PC-3 (cell line): ENCODE data around the gene SLC5A10. TPM values are rescaled to one million over a fixed set of nuclear protein-coding genes. Genes with fewer than 3 reads are reported as not detected.

Experiments
- ATAC-seq: fragments of 200-7000 bp; cut with Tn5 transposase; 2 replicates; pipeline ENCODE4 v1.9.1; 2020; ENCODE audit warnings: mild to moderate bottlenecking, moderate library complexity
- BruUV-seq: library from RNA; stranded (reverse); fragments of 400-500 nt; replicated peaks from 2 replicates; lab custom pipeline; 2021; lab: Mats Ljungman, UMichigan
- CTCF ChIA-PET: fragments of 300-600 bp; sonication (Branson Sonifier 250); formaldehyde crosslinking; loops from one replicate; lab custom pipeline; 2022; ENCODE audit warnings: antibody characterized with exemption; lab: Charles Lee
- POLR2A ChIA-PET: fragments of 300-600 bp; sonication (Branson Sonifier 250); formaldehyde crosslinking; loops from one replicate; lab custom pipeline; 2022; ENCODE audit warnings: antibody characterized with exemption; ENCODE audit not compliant: unreplicated experiment; lab: Charles Lee
- DNase-seq: peaks from one replicate; pipeline ENCODE4 v3.0.0-alpha.2; 2015
- H2AFZ ChIP-seq: fragments of 300-600 bp; sonication (generic); 2 replicates; pipeline ENCODE4 v1.6.0; 2016; ENCODE audit warnings: antibody characterized with exemption, low read length
- H3F3A ChIP-seq: fragments of 300-600 bp; sonication (generic); one replicate; pipeline ENCODE4 v1.6.0; 2017; ENCODE audit warnings: antibody characterized with exemption, low read length, control low read depth, mild to moderate bottlenecking; ENCODE audit not compliant: unreplicated experiment
- H3K27ac ChIP-seq: fragments of 300-600 bp; sonication (generic); 2 replicates; pipeline ENCODE4 v1.5.1; 2016; ENCODE audit warnings: mild to moderate bottlenecking, low read length
- H3K27me3 ChIP-seq: fragments of 300-600 bp; sonication (generic); 2 replicates; pipeline ENCODE4 v1.6.1; 2016; ENCODE audit warnings: low read length, mixed read lengths
- H3K36me3 ChIP-seq: fragments of 300-600 bp; sonication (generic); 2 replicates; pipeline ENCODE4 v1.6.1; 2016; ENCODE audit warnings: low read depth, mixed run types, low read length, mixed read lengths
- H3K4me1 ChIP-seq: fragments of 300-600 bp; sonication (generic); 2 replicates; pipeline ENCODE4 v1.5.1; 2016; ENCODE audit warnings: low read length; ENCODE audit not compliant: insufficient read depth
- H3K4me2 ChIP-seq: fragments of 300-600 bp; sonication (generic); 2 replicates; pipeline ENCODE4 v1.6.0; 2016; ENCODE audit warnings: low read length
- H3K4me3 ChIP-seq: fragments of 300-600 bp; sonication (generic); 2 replicates; pipeline ENCODE4 v1.5.1; 2016; ENCODE audit warnings: mild to moderate bottlenecking, low read length, mixed read lengths
- H3K79me2 ChIP-seq: fragments of 300-600 bp; sonication (generic); 2 replicates; pipeline ENCODE4 v1.6.1; 2017; ENCODE audit warnings: low read length, mixed read lengths
- H3K9ac ChIP-seq: fragments of 300-600 bp; sonication (generic); 2 replicates; pipeline ENCODE4 v1.6.0; 2016; ENCODE audit warnings: mild to moderate bottlenecking, low read length
- H3K9me2 ChIP-seq: fragments of 300-600 bp; sonication (generic); replicated peaks from 2 replicates; pipeline ENCODE4 v1.6.1; 2016; ENCODE audit warnings: mixed run types, low read length, mixed read lengths
- H3K9me3 ChIP-seq: fragments of 300-600 bp; sonication (generic); 2 replicates; pipeline ENCODE4 v1.6.1; 2016; ENCODE audit warnings: low read length, mixed read lengths
- H4K20me1 ChIP-seq: fragments of 300-600 bp; sonication (generic); 2 replicates; pipeline ENCODE4 v1.6.1; 2016; ENCODE audit warnings: low read length, mixed read lengths
- CTCF ChIP-seq: fragments of 300-600 bp; sonication (generic); conservative IDR thresholded peaks from 2 replicates; pipeline ENCODE4 v1.5.1; 2017; ENCODE audit warnings: antibody characterized with exemption, low read depth, mild to moderate bottlenecking, low read length
- EZH2 ChIP-seq: fragments of 300-600 bp; sonication (generic); IDR thresholded peaks from one replicate; pipeline ENCODE4 v1.6.1; 2017; ENCODE audit warnings: antibody characterized with exemption, mild to moderate bottlenecking, low read length; ENCODE audit not compliant: unreplicated experiment
- EZH2phosphoT487 ChIP-seq: fragments of 300-600 bp; sonication (generic); IDR thresholded peaks from 2 replicates; pipeline ENCODE4 v1.6.1; 2018; ENCODE audit warnings: mild to moderate bottlenecking, antibody characterized with exemption, low read length, borderline replicate concordance
- intact Hi-C: fragments of 100-400 bp; cut with micrococcal nuclease; formaldehyde crosslinking; loops from 2 replicates; pipeline ENCODE4 v1.9.0; 2023
- total RNA-seq: library from RNA; depleted of rRNA; stranded (reverse); fragments of >200 nt; gene quantifications from 2 replicates; pipeline ENCODE4 v1.2.3, GENCODE V29; 2014

SLC5A10 gene
- total RNA-seq, 1 experiment from 2014 or later = not detected

GRCh38 chr17:18986541-18987229 is 34.7 kb downstream of the SLC5A10 start:
- ATAC-seq (no peak), DNase-seq (no peak)
- Histone ChIP-seq H3K4me3 (no peak overlapping the region), H4K20me1 (no peaks in the 10 kb centered on the region), H3K9ac (no peak overlapping the region), H3K9me3 (no peaks in the 10 kb centered on the region), H3K9me2 (no peaks in the 10 kb centered on the region), H3K79me2 (no peaks in the 10 kb centered on the region), H3K27me3 (no peaks in the 10 kb centered on the region), H3K4me1 (peaks cover 8% of the 10 kb centered on the region), H3K36me3 (no peaks in the 10 kb centered on the region), H3K4me2 (no peak overlapping the region), H2AFZ (no peak overlapping the region), H3F3A (no peaks in the 10 kb centered on the region), H3K27ac (no peak overlapping the region)
- no peak for TF ChIP-seq EZH2
- TF ChIP-seq CTCF = no peak
- TF ChIP-seq EZH2phosphoT487 = no peak
- BruUV-seq = no TSS peak
- ChIA-PET CTCF (no interaction called here), POLR2A (no interaction called here)
- intact Hi-C loops = no loop called here

GRCh38 chr17:18987230-18987610 is 35.3 kb downstream of the SLC5A10 start:
- H3K27ac ChIP-seq = no peak overlapping the region
- DNase-seq (no peak), ATAC-seq (no peak)
- H4K20me1 ChIP-seq = no peaks in the 10 kb centered on the region
- H3K9me3 ChIP-seq = no peaks in the 10 kb centered on the region
- H3K27me3 ChIP-seq = no peaks in the 10 kb centered on the region
- no peaks in the 10 kb centered on the region for H3F3A ChIP-seq
- CTCF ChIA-PET = no interaction called here
- no peak overlapping the region for H3K4me3 ChIP-seq
- H3K9me2 ChIP-seq = no peaks in the 10 kb centered on the region
- BruUV-seq = no TSS peak
- no peak overlapping the region for H3K9ac ChIP-seq
- no peaks in the 10 kb centered on the region for H3K79me2 ChIP-seq
- TF ChIP-seq CTCF (no peak), EZH2phosphoT487 (no peak), EZH2 (no peak)
- no peak overlapping the region for H3K4me2 ChIP-seq
- POLR2A ChIA-PET = no interaction called here
- intact Hi-C loops = no loop called here
- H2AFZ ChIP-seq = no peak overlapping the region
- H3K36me3 ChIP-seq = no peaks in the 10 kb centered on the region
- peaks cover 4% of the 10 kb centered on the region for H3K4me1 ChIP-seq

- Histone ChIP-seq H3K4me1 (no peaks in the 10 kb centered on the region), H3K79me2 (no peaks in the 10 kb centered on the region), H3K4me3 (no peak overlapping the region), H4K20me1 (no peaks in the 10 kb centered on the region), H2AFZ (no peak overlapping the region), H3K9me3 (no peaks in the 10 kb centered on the region), H3K27ac (no peak overlapping the region), H3K27me3 (no peaks in the 10 kb centered on the region), H3K9me2 (no peaks in the 10 kb centered on the region), H3F3A (no peaks in the 10 kb centered on the region), H3K36me3 (no peaks in the 10 kb centered on the region), H3K4me2 (no peak overlapping the region), H3K9ac (no peak overlapping the region)
- intact Hi-C loops = no loop called here
- TF ChIP-seq CTCF = no peak
- no peak for TF ChIP-seq EZH2
- no peak for TF ChIP-seq EZH2phosphoT487
- DNase-seq = no peak
- ChIA-PET CTCF (no interaction called here), POLR2A (interaction anchor here (0.6 kb wide), 1 partner anchor 19 kb away, joined by 3 read pairs; no protein-coding TSS in a partner anchor)
- BruUV-seq = no TSS peak
- no peak for ATAC-seq
Observed at GRCh38 chr17:18987862-18988545, 36.0 kb downstream of the SLC5A10 start.
